AG09309 (cell line): Measurements from ENCODE around the gene YJU2.

Experiments used
- DNase-seq: peaks from one replicate; pipeline ENCODE4 v3.0.0-alpha.2; 2010; ENCODE audit warnings: low read depth
- H3K4me3 ChIP-seq: 2 replicates; pipeline ENCODE4 v1.5.1; 2011; ENCODE audit warnings: mild to moderate bottlenecking, low read depth, low read length, moderate library complexity; ENCODE audit not compliant: control insufficient read depth
- CTCF ChIP-seq: IDR thresholded peaks from 2 replicates; pipeline ENCODE4 v1.5.1; 2011; ENCODE audit warnings: mild to moderate bottlenecking, low read depth, low read length, inconsistent platforms; ENCODE audit not compliant: insufficient read depth, control insufficient read depth; ENCODE audit errors: missing control alignments

YJU2 gene

DNA sequence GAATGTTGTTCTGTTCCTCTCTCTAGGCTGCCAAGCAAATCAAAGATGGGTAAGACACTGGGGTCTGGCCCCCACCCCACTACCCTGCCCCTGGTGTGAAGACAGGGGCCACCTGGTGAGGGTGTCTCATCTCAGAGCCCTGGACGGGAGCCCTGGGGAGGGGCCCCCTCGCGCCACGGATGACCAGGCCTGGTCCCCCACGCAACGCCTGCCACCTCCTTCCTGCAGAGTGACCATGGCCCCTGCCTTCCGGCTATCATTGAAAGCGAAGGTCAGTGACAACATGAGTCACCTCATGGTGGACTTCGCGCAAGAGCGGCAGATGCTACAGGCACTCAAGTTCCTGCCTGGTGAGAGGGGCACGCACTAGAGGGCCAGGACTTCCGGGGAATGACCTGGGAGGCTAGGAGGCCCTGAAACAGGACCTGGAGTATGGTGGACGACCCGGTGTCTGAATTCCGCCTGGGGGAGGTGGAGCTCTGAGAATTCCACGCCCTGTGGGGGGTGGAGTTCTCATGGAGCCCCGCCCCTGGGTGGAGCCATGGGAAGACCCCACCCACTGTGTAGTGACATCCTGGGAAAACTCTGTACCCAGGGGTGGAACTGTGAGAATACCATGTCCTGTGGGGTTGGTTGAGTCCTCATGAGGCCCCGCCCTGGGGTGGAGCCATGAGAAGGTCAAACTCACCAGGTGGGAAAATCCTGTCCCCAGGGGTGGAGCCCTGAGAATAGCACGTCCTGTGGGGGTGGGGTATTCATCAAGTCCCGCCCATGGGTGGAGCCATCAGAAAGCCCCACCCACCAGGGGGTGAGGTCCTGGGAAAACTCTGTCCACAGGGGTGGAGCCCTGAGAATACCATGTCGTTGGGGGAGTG is 63.6 kb downstream of the YJU2 start:
- no peak for TF ChIP-seq CTCF
- H3K4me3 ChIP-seq = no peak overlapping the region
- DNase-seq = no peak

GRCh38 chr19:4313847-4314490 is 67.1 kb downstream of the YJU2 start:
- TF ChIP-seq CTCF = no peak
- H3K4me3 ChIP-seq = no peak overlapping the region
- DNase-seq = no peak

- no peak for TF ChIP-seq CTCF
- no peak overlapping the region for H3K4me3 ChIP-seq
- DNase-seq = no peak
Observed at GRCh38 chr19:4316956-4317355, 70.1 kb downstream of the YJU2 start.

DNA sequence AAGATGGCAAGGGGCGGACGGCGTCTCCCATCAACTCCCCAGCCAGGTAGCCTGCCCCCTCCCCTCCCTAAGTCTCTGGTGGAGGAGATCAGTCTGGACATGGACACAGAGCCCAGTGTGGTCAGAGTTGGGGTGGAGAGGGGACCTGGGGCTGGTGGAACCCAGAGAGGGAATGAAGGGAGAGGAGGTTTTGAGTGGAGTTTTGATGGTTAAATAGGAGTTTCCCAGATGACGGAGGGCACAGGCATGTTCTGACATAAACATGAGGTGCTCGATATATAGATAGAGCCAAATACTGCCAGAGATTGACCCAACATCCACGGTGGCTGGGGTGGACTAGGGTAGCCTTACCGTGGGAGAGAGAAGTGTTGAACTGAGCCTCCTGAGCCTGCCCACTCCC is 71.6 kb downstream of the YJU2 start:
- no peak for TF ChIP-seq CTCF

More for the DNA sequence above, 71.6 kb downstream of the YJU2 start:
- H3K4me3 ChIP-seq = no peak overlapping the region
- no peak for DNase-seq
